Astrocyte (in vitro differentiated cells and primary cell): ENCODE data around the gene GHITM. TPM values are rescaled to one million over a fixed set of nuclear protein-coding genes. Genes with fewer than 3 reads are reported as not detected.
A peak's percentile ranks its signal among the peaks of the same experiment; 100 is the strongest.
"Not testable (repeated sequence)": the region's sequence is repeated elsewhere in the genome, so short reads cannot be mapped to it uniquely, and the experiment has no call there.

Source experiments
- DNase-seq: peaks from one replicate; pipeline ENCODE4 v3.0.0-alpha.2; 2010; ENCODE audit warnings: low read depth
- FAIRE-seq: peaks from 2 replicates; lab custom pipeline; 2011; peaks lifted over from hg19 to GRCh38; lab: Jason Lieb, UNC
- H2AFZ ChIP-seq: 2 replicates; pipeline ENCODE4 v1.6.0; 2012; ENCODE audit warnings: low read depth, low read length, inconsistent platforms
- H3K27ac ChIP-seq: 2 replicates; pipeline ENCODE4 v1.5.1; 2011; ENCODE audit warnings: low read depth, low read length, inconsistent platforms
- H3K27me3 ChIP-seq: 2 replicates; pipeline ENCODE4 v1.6.0; 2011; ENCODE audit warnings: low read length, inconsistent platforms; ENCODE audit not compliant: insufficient read depth
- H3K36me3 ChIP-seq: 2 replicates; pipeline ENCODE4 v1.5.1; 2011; ENCODE audit warnings: low read length, inconsistent platforms; ENCODE audit not compliant: insufficient read depth
- H3K4me1 ChIP-seq: 2 replicates; pipeline ENCODE4 v1.5.1; 2011; ENCODE audit warnings: low read length, inconsistent platforms; ENCODE audit not compliant: insufficient read depth
- H3K4me2 ChIP-seq: 2 replicates; pipeline ENCODE4 v1.6.0; 2012; ENCODE audit warnings: low read length, inconsistent platforms
- H3K4me3 ChIP-seq: 2 replicates; pipeline ENCODE4 v1.5.1; 2011; ENCODE audit warnings: low read depth, mild to moderate bottlenecking, low read length, inconsistent platforms; ENCODE audit not compliant: insufficient read depth
- H3K79me2 ChIP-seq: 2 replicates; pipeline ENCODE4 v1.6.0; 2012; ENCODE audit warnings: mild to moderate bottlenecking, low read length, inconsistent platforms; ENCODE audit not compliant: insufficient read depth
- H3K9ac ChIP-seq: 2 replicates; pipeline ENCODE4 v1.6.0; 2012; ENCODE audit warnings: mild to moderate bottlenecking, low read length, inconsistent platforms
- H3K9me3 ChIP-seq: 2 replicates; pipeline ENCODE4 v1.5.1; 2012; ENCODE audit warnings: low read depth, mild to moderate bottlenecking, low read length, inconsistent platforms; ENCODE audit not compliant: insufficient read depth
- H4K20me1 ChIP-seq: 2 replicates; pipeline ENCODE4 v1.6.0; 2012; ENCODE audit warnings: low read length, inconsistent platforms; ENCODE audit not compliant: insufficient read depth
- H3K27ac Mint-ChIP-seq: one replicate; pipeline ENCODE4 v1.8.0; 2021; ENCODE audit warnings: mild to moderate bottlenecking, mixed read lengths; ENCODE audit not compliant: unreplicated experiment
- H3K27me3 Mint-ChIP-seq: one replicate; pipeline ENCODE4 v1.8.0; 2021; ENCODE audit warnings: low read depth, mixed read lengths; ENCODE audit not compliant: unreplicated experiment
- H3K36me3 Mint-ChIP-seq: one replicate; pipeline ENCODE4 v1.8.0; 2021; ENCODE audit warnings: low read depth, mixed read lengths; ENCODE audit not compliant: unreplicated experiment
- H3K4me1 Mint-ChIP-seq: one replicate; pipeline ENCODE4 v1.8.0; 2021; ENCODE audit warnings: low read depth, mixed read lengths; ENCODE audit not compliant: unreplicated experiment
- H3K4me3 Mint-ChIP-seq: one replicate; pipeline ENCODE4 v1.8.0; 2021; ENCODE audit warnings: mild to moderate bottlenecking, moderate library complexity, mixed read lengths; ENCODE audit not compliant: unreplicated experiment
- H3K9me3 Mint-ChIP-seq: one replicate; pipeline ENCODE4 v1.8.0; 2021; ENCODE audit warnings: mild to moderate bottlenecking, mixed read lengths; ENCODE audit not compliant: unreplicated experiment
- CTCF ChIP-seq: IDR thresholded peaks from 2 replicates; pipeline ENCODE4 v1.5.1; 2011; ENCODE audit warnings: low read depth, mild to moderate bottlenecking, inconsistent platforms, low read length, moderate library complexity; ENCODE audit not compliant: insufficient read depth
- EZH2 ChIP-seq: IDR thresholded peaks from 2 replicates; pipeline ENCODE4 v1.6.1; 2012; ENCODE audit warnings: mild to moderate bottlenecking, low read length, inconsistent platforms; ENCODE audit not compliant: insufficient read depth
- total RNA-seq: library from RNA; stranded (reverse); gene quantifications from 2 replicates; pipeline ENCODE4 v1.2.1, GENCODE V29; 2021

The GHITM gene
- total RNA-seq, 1 donor from 2014 or later = 143 TPM

DNA sequence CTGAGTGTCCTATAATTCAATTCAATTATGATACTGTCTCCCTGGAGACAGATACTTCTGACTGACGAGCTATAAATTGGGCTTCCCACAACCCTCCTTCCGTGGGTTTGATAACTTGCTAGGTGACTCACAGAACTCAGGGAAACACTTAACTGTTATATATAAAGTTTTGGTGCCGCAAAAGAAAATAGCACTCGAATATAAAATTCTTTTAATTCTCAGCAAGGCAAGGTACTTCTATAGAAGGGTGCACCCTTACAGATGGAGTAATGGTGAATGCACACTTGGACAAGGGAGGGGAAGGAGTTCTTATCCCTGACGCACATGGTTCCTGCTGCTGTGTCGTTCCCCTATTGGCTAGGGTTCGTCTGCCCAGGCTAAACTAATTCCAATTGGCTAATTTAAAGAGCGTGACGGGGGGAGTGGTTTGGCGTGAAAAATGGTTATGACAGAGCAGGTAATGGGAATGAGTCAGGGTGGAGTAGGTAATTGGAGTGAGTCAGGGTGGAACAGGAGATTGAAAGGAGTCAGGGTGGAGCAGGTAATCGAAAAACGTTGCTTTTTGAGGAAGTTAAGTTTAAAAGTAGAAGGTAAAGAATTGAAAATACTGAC is 20.8 kb upstream of the GHITM start:
- H3K4me3 ChIP-seq = no peak overlapping the region
- no peak overlapping the region for H3K9ac ChIP-seq
- no peaks in the 10 kb centered on the region for H3K27me3 ChIP-seq
- H3K36me3 Mint-ChIP-seq = no peaks in the 10 kb centered on the region
- no peak overlapping the region for H2AFZ ChIP-seq
- H3K27ac Mint-ChIP-seq = peak overlapping the region; percentile 85
- DNase-seq (no peak), FAIRE-seq (no peak)
- H3K9me3 ChIP-seq = no peaks in the 10 kb centered on the region
- peaks cover 6% of the 10 kb centered on the region for H3K9me3 Mint-ChIP-seq
- no peak for TF ChIP-seq CTCF
- no peak for TF ChIP-seq EZH2
- peaks cover 2% of the 10 kb centered on the region for H3K4me1 Mint-ChIP-seq
- no peak overlapping the region for H3K4me3 Mint-ChIP-seq
- no peak overlapping the region for H3K4me2 ChIP-seq
- H3K79me2 ChIP-seq = no peaks in the 10 kb centered on the region
- H3K36me3 ChIP-seq = no peaks in the 10 kb centered on the region
- H4K20me1 ChIP-seq = no peaks in the 10 kb centered on the region
- peaks cover 1% of the 10 kb centered on the region for H3K27me3 Mint-ChIP-seq
- H3K4me1 ChIP-seq = no peaks in the 10 kb centered on the region
- H3K27ac ChIP-seq = no peak overlapping the region

DNA sequence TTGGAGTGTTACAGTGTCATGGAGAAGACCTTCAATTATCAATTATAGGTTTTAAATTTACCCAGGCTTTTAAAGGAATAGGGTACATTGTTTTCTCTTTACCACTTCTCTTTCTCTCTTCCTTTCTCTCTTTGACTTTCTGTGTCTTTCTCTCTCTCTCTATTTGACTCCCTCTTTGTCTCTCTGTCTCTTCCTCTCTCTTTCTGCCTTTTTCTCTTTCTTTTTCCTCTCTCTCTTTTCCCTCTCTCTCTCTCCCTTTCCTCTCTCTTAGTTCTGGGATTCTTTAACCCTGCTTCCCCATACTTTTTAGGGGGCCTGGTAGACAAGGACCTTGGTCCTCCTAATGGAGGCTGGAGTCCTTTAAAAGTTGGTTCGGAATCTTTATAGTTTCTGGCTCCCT is 15.9 kb upstream of the GHITM start:
- peaks cover 2% of the 10 kb centered on the region for H3K36me3 Mint-ChIP-seq

DNA sequence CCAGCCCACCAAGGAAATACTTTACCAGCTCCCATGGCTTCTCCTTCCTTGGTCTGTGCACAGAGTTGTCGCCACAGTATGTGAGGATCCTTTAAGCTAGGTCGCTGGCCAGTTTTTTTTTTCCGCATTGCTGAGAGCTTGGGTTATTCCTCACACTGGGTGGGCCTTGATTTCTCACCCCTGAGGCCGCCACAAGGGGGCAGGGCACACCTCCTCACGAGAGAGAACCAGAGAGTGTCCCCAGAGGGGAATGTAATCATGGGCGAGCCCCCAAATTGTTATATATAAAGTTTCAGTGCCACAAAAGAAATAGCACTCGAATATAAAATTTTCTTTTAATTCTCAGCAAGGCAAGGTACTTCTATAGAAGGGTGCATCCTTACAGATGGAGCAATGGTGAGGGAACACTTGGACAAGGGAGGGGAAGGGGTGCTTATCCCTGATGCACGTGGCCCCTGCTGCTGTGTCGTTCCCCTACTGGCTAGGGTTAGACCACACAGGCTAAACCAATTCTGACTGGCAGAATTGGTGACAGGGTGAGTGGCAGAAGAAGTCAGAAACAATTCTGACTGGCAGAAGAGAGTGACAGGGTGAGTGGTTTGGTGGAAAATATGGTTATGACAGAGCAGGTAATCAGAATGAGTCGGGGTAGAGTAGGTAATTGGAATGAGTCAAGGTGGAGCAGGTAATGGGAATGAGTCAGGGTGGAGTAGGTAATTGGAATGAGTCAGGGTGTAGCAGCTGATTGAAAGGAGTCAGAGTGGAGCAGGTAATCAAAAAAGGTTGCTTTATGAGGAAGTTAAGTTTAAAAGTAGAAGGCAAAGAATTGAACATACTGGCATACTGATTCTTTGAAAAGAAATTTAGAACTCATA is 13.2 kb upstream of the GHITM start:
- FAIRE-seq, H3K36me3 ChIP-seq, H3K9ac ChIP-seq, H3K4me1 ChIP-seq, H2AFZ ChIP-seq, H3K4me3 Mint-ChIP-seq, H3K79me2 ChIP-seq, H4K20me1 ChIP-seq, H3K36me3 Mint-ChIP-seq, H3K9me3 ChIP-seq, H3K27ac ChIP-seq, H3K4me3 ChIP-seq, DNase-seq, H3K4me2 ChIP-seq, H3K4me1 Mint-ChIP-seq, H3K27me3 ChIP-seq: not testable (repeated sequence)
- peak overlapping the region; percentile 8 for H3K27ac Mint-ChIP-seq
- H3K27me3 Mint-ChIP-seq = peaks cover 10% of the 10 kb centered on the region
- peaks cover 16% of the 10 kb centered on the region for H3K9me3 Mint-ChIP-seq

More for the DNA sequence above, 15.9 kb upstream of the GHITM start:
- Histone ChIP-seq H3K4me2 (no peak overlapping the region), H4K20me1 (no peaks in the 10 kb centered on the region), H3K9me3 (peaks cover 4% of the 10 kb centered on the region), H3K79me2 (no peaks in the 10 kb centered on the region), H3K4me3 (no peak overlapping the region), H3K27ac (no peak overlapping the region), H3K36me3 (no peaks in the 10 kb centered on the region), H3K4me1 (no peaks in the 10 kb centered on the region), H3K9ac (no peak overlapping the region), H3K27me3 (no peaks in the 10 kb centered on the region), H2AFZ (no peak overlapping the region)
- Mint-ChIP-seq H3K9me3 (peaks cover 16% of the 10 kb centered on the region), H3K27me3 (peaks cover 4% of the 10 kb centered on the region), H3K27ac (no peak overlapping the region), H3K4me3 (no peak overlapping the region), H3K4me1 (no peaks in the 10 kb centered on the region)
- TF ChIP-seq EZH2 (no peak), CTCF (no peak)
- FAIRE-seq (no peak), DNase-seq (no peak)
